K562 (cell line): ENCODE measurements around the gene LRP4. TPM values are rescaled to one million over a fixed set of nuclear protein-coding genes. Genes with fewer than 3 reads are reported as not detected.
A peak's percentile ranks its signal among the peaks of the same experiment; 100 is the strongest.

Experiments used
- ATAC-seq: fragments of 200-7000 bp; cut with Tn5 transposase; 3 replicates; pipeline ENCODE4 v1.9.1; 2020; ENCODE audit warnings: moderate library complexity
- BruUV-seq: library from RNA; stranded (reverse); fragments of 400-500 nt; replicated peaks from 2 replicates; lab custom pipeline; 2021; lab: Mats Ljungman, UMichigan
- CTCF ChIA-PET: fragments of 300-600 bp; formaldehyde crosslinking; extraction: SDS; loops from one replicate; lab custom pipeline; 2021; ENCODE audit warnings: low intra/inter-chr PET ratio; lab: Yijun Ruan, JAX
- POLR2A ChIA-PET: fragments of 300-600, 350-650 bp; sonication (Branson Sonifier 250); formaldehyde crosslinking; extraction: SDS; loops from one replicate; lab custom pipeline; 2021; ENCODE audit warnings: antibody characterized with exemption, inconsistent platforms; lab: Yijun Ruan, JAX
- DNase-seq, 4 experiments: peaks; one replicate each; pipeline versions ENCODE4 v3.0.0 to v3.0.0-alpha.2; 2011 to 2018; ENCODE audit warnings: low spot score in 3 of 4, mixed read lengths in 3 of 4; ENCODE audit errors: extremely low read depth in 1 of 4
- FAIRE-seq: peaks from 2 replicates; lab custom pipeline; 2011; peaks lifted over from hg19 to GRCh38; lab: Jason Lieb, UNC
- H2AFZ ChIP-seq: 2 replicates; pipeline ENCODE4 v1.6.0; 2011; ENCODE audit warnings: low read depth, low read length, control low read depth, inconsistent platforms
- H3K27ac ChIP-seq: fragments of 200-600 bp; 3 replicates; pipeline ENCODE4 v1.8.0; 2011; ENCODE audit warnings: low read depth, mild to moderate bottlenecking, control low read depth, inconsistent platforms, low read length, moderate library complexity, mixed read lengths; ENCODE audit errors: extremely low read depth
- H3K27me3 ChIP-seq, 2 experiments: fragments of 300-600 bp in 1 of 2; 2 replicates in 1 of 2; 3 replicates in 1 of 2; pipeline versions ENCODE4 v1.6.0 to v1.8.0; 2011; ENCODE audit warnings: inconsistent platforms in 2 of 2, low read length in 2 of 2, mild to moderate bottlenecking in 1 of 2, mixed read lengths in 1 of 2, moderate library complexity in 1 of 2; ENCODE audit not compliant: control insufficient read depth in 2 of 2, insufficient read depth in 2 of 2
- H3K36me3 ChIP-seq: fragments of 300-600 bp; 3 replicates; pipeline ENCODE4 v1.8.0; 2011; ENCODE audit warnings: mild to moderate bottlenecking, low read length, inconsistent platforms; ENCODE audit not compliant: control insufficient read depth, insufficient read depth
- H3K4me1 ChIP-seq, 2 experiments: fragments of 200-600 bp in 1 of 2; replicated peaks in 1 of 2; 2 replicates in 1 of 2; 3 replicates in 1 of 2; pipeline versions ENCODE4 v1.5.1 to v1.8.0; 2011; ENCODE audit warnings: inconsistent platforms in 2 of 2, low read length in 2 of 2, mild to moderate bottlenecking in 1 of 2, mixed read lengths in 1 of 2, moderate library complexity in 1 of 2; ENCODE audit not compliant: control insufficient read depth in 2 of 2, insufficient read depth in 2 of 2
- H3K4me2 ChIP-seq: 2 replicates; pipeline ENCODE4 v1.6.1; 2011; ENCODE audit warnings: low read length, control low read depth, inconsistent platforms, mixed read lengths; ENCODE audit not compliant: insufficient read depth
- H3K4me3 ChIP-seq: fragments of 200-600 bp; sonication (generic), shearing (Covaris generic); 2 replicates; pipeline ENCODE4 v1.5.1; 2016; ENCODE audit warnings: control low read depth, inconsistent platforms
- H3K79me2 ChIP-seq: fragments of 200-600 bp; 3 replicates; pipeline ENCODE4 v1.8.0; 2011; ENCODE audit warnings: low read length, inconsistent platforms; ENCODE audit not compliant: control insufficient read depth, insufficient read depth
- H3K9ac ChIP-seq, 2 experiments: 2 replicates each; pipeline versions ENCODE4 v1.6.0 to v1.6.1; 2011; ENCODE audit warnings: low read depth in 2 of 2, low read length in 2 of 2, control low read depth in 1 of 2, inconsistent platforms in 1 of 2, mild to moderate bottlenecking in 1 of 2, mixed read lengths in 1 of 2; ENCODE audit not compliant: insufficient read depth in 1 of 2
- H3K9me1 ChIP-seq: one replicate; pipeline ENCODE4 v1.6.0; 2011; ENCODE audit warnings: inconsistent platforms, mild to moderate bottlenecking, low read length, moderate library complexity; ENCODE audit not compliant: control insufficient read depth, insufficient read depth
- H3K9me3 ChIP-seq: replicated peaks from 2 replicates; pipeline ENCODE4 v1.5.1; 2011; ENCODE audit warnings: low read depth, low read length, inconsistent platforms; ENCODE audit not compliant: control insufficient read depth, insufficient read depth
- H4K20me1 ChIP-seq: replicated peaks from 2 replicates; pipeline ENCODE4 v1.6.1; 2011; ENCODE audit warnings: low read length, inconsistent platforms, mixed read lengths; ENCODE audit not compliant: control insufficient read depth, insufficient read depth
- CCAR2 ChIP-seq: fragments of 200-400 bp; formaldehyde crosslinking; IDR thresholded peaks from 2 replicates; pipeline ENCODE4 v1.6.1; 2017; ENCODE audit warnings: mild to moderate bottlenecking, low read depth, low read length
- E2F4 ChIP-seq: sonication (generic); formaldehyde crosslinking; IDR thresholded peaks from 2 replicates; pipeline ENCODE4 v1.8.0; 2022; ENCODE audit warnings: mild to moderate bottlenecking, low read depth, missing genetic modification reagents
- EP300 ChIP-seq: IDR thresholded peaks from 2 replicates; pipeline ENCODE4 v1.6.1; 2012; ENCODE audit warnings: low read length, improper control_type of control experiment
- HDAC2 ChIP-seq: fragments of 450-650 bp; IDR thresholded peaks from 2 replicates; pipeline ENCODE4 v1.6.1; 2016; ENCODE audit warnings: mild to moderate bottlenecking
- HDAC6 ChIP-seq: IDR thresholded peaks from 2 replicates; pipeline ENCODE4 v1.6.1; 2012; ENCODE audit warnings: low read depth, mild to moderate bottlenecking, control low read depth, inconsistent platforms, low read length, moderate library complexity
- IFI16 ChIP-seq: fragments of 250-450 bp; sonication (Bioruptor Pico); IDR thresholded peaks from 2 replicates; pipeline ENCODE4 v2.1.2; 2022; ENCODE audit warnings: mild to moderate bottlenecking, inconsistent platforms
- MAFG ChIP-seq: fragments of 450-650 bp; conservative IDR thresholded peaks from 2 replicates; pipeline ENCODE4 v1.6.1; 2016; ENCODE audit warnings: missing genetic modification characterization, missing compliant biosample characterization
- MCM3 ChIP-seq: fragments of 450-650 bp; IDR thresholded peaks from 2 replicates; pipeline ENCODE4 v1.6.1; 2016
- PHF21A ChIP-seq: fragments of 450-650 bp; IDR thresholded peaks from 2 replicates; pipeline ENCODE4 v1.6.1; 2017; ENCODE audit warnings: low read depth, borderline replicate concordance
- PYGO2 ChIP-seq: fragments of 450-650 bp; IDR thresholded peaks from 2 replicates; pipeline ENCODE4 v1.6.1; 2016; ENCODE audit warnings: mild to moderate bottlenecking, missing genetic modification characterization, moderate library complexity, missing compliant biosample characterization
- RBM34 ChIP-seq: fragments of 200-400 bp; formaldehyde crosslinking; IDR thresholded peaks from 2 replicates; pipeline ENCODE4 v1.6.1; 2018; ENCODE audit warnings: low read length, borderline replicate concordance; ENCODE audit not compliant: insufficient read depth
- SAFB2 ChIP-seq: fragments of 200-400 bp; formaldehyde crosslinking; IDR thresholded peaks from 2 replicates; pipeline ENCODE4 v1.6.1; 2018; ENCODE audit warnings: borderline replicate concordance, low read length, low read depth, moderate library complexity; ENCODE audit not compliant: severe bottlenecking
- STAT5B ChIP-seq: fragments of 250-450 bp; sonication (Bioruptor Pico); IDR thresholded peaks from 2 replicates; pipeline ENCODE4 v1.8.0; 2021; ENCODE audit warnings: mild to moderate bottlenecking, inconsistent platforms
- THRB ChIP-seq: fragments of 450-650 bp; formaldehyde crosslinking; conservative IDR thresholded peaks from 2 replicates; pipeline ENCODE4 v1.4.0; 2022; ENCODE audit warnings: mild to moderate bottlenecking, missing genetic modification characterization
- ZNF124 ChIP-seq: sonication (generic); formaldehyde crosslinking; IDR thresholded peaks from 2 replicates; pipeline ENCODE4 v1.8.1; 2022; ENCODE audit warnings: missing genetic modification reagents
- ZNF174 ChIP-seq: fragments of 250-450 bp; sonication (Bioruptor Pico); IDR thresholded peaks from 2 replicates; pipeline ENCODE4 v1.4.0; 2020; ENCODE audit warnings: mild to moderate bottlenecking
- ZNF280A ChIP-seq: fragments of 450-650 bp; IDR thresholded peaks from 2 replicates; pipeline ENCODE4 v1.6.1; 2018; ENCODE audit warnings: mild to moderate bottlenecking, low read depth; ENCODE audit not compliant: partially characterized antibody
- ZNF436 ChIP-seq: fragments of 250-450, 450-650 bp; sonication (Bioruptor Pico); formaldehyde crosslinking; IDR thresholded peaks from 2 replicates; pipeline ENCODE4 v1.7.0; 2020; ENCODE audit warnings: mild to moderate bottlenecking
- WGBS: fragments of 100-300 bp; shearing (Covaris generic); methylation state at CpG from one replicate; pipeline ENCODE4 v1.1.6; 2016; ENCODE audit warnings: low coverage, mixed read lengths; ENCODE audit not compliant: insufficient coverage; ENCODE audit errors: missing lambda C conversion rate; 5-methylcytosine and 5-hydroxymethylcytosine counted together
- in situ Hi-C: fragments of 300-500 bp; cut with MboI; formaldehyde crosslinking; loops from 4 replicates; pipeline ENCODE4 v1.15.0; 2018; ENCODE audit warnings: inconsistent platforms, mixed read lengths
- intact Hi-C: fragments of 100-400 bp; cut with micrococcal nuclease; formaldehyde crosslinking; loops from 2 replicates; pipeline ENCODE4 v1.14.2; 2022
- polyA plus RNA-seq, 8 experiments: library from polyadenylated mRNA; depleted of rRNA in 4 of 8; stranded (reverse) in 5 of 8; unstranded in 3 of 8; fragments of >200 nt; fragmentation: Nextera tagmentation in 2 of 8; fragmentation: Illumina TruSeq in 1 of 8; extraction: Ambion mirVana in 2 of 8; extraction: Trizol in 1 of 8; gene quantifications; 2 replicates each; pipeline versions ENCODE4 v1.2.1 to v1.2.3, GENCODE V29; 2011 to 2014; ENCODE audit warnings: inconsistent platforms in 1 of 8, missing spikeins in 1 of 8
- total RNA-seq, 7 experiments: library from RNA; depleted of rRNA in 6 of 7; stranded (reverse); fragments of >200 nt in 6 of 7; fragmentation: Illumina TruSeq in 2 of 7; extraction: Trizol in 2 of 7; gene quantifications; 2 replicates each; pipeline versions ENCODE4 v1.2.1 to v1.2.3, GENCODE V29; 2011 to 2021; ENCODE audit warnings: low replicate concordance in 1 of 7

LRP4 gene
- total and polyA plus RNA-seq, 9 of the 15 experiments (the other 6 are each of a cell fraction or from before 2014, with no cell fraction given) = 0.04 to 0.54 (median 0.10) TPM

DNA sequence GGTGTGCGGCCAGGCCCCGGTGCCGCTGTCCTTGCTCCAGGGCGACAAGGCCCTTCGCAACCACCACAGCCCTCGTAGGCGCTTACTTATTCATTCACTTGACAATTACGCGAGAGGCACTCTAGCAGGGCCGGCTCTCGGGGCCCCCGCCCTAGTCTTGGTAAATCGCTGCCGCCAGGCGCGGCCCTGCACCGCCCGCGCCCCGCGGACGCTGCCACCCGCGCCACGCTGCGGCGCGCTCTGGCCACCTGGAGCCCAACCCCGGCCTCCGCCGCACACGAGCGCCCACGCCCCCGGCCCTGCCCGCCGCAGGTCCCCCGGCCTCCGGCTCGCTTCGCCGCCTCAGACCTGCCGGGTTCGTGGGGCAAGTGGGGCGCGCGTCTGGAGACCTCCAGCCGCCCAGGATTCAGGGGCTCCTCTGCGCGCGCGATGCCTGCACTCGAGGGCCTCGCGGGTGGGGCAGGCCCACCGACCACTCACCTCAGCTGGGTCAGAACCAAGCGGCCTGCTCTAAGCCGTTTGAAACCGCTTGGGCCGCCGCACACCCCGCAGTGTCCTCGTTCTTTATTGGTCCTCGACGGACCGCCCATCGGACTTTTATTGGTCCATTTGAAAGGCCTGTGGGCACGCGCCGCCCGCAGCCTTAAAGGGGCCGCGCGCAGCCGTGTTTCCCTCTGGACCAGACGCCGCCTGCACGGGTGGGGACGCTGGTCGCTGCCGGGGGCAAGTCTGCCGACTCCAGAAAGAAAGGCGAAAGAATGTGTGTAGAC, 72.4 kb downstream of the LRP4 start, which contains the start of gene CKAP5:
TSS of gene CKAP5 (minus strand) at position 541 of the 770 bp plus-strand sequence. CDS start 25,049 bp downstream, outside the sequence.
- H3K4me2 ChIP-seq = peak within 1 kb of the TSS; percentile 89
- H3K9ac ChIP-seq = peak within 1 kb of the TSS; percentile 90 to 93
- peak within 1 kb of the TSS; percentile 77 for H2AFZ ChIP-seq
- BruUV-seq = no TSS peak
- no peaks in the 10 kb centered on the region for H3K27me3 ChIP-seq
- DNase-seq = peak; percentile 94 to 99 (median 94)
- H3K9me1 ChIP-seq = no peaks in the 10 kb centered on the region
- peaks cover 3% of the 10 kb centered on the region; the same call in 1 of the 2 replicates for H4K20me1 ChIP-seq
- FAIRE-seq = peak; percentile 60
- peak within 1 kb of the TSS; percentile 93 for H3K27ac ChIP-seq
- in situ Hi-C loops = no loop called here
- H3K4me1 ChIP-seq = peaks cover 6 to 18% of the 10 kb centered on the region in 2 experiments; a peak in 3 of 5 replicates
- H3K9me3 ChIP-seq = no peaks in the 10 kb centered on the region; the same call in 1 of the 2 replicates
- ChIA-PET POLR2A (interaction anchor here (0.6 to 2.1 kb wide), 10 partner anchors 9 to 302 kb away, joined by 3 to 11 read pairs (median 4); no protein-coding TSS in a partner anchor), CTCF (interaction anchor here (1.0 kb wide), 1 partner anchor 315 kb away, joined by 3 read pairs; no protein-coding TSS in a partner anchor)
- intact Hi-C loops = loop anchor here (2.0 kb wide), 1 partner anchor 19 kb away; no protein-coding TSS in a partner anchor
- peaks cover 52% of the 10 kb centered on the region for H3K79me2 ChIP-seq
- H3K4me3 ChIP-seq = peak within 1 kb of the TSS; percentile 76
- peaks cover 22% of the 10 kb centered on the region for H3K36me3 ChIP-seq
- ATAC-seq = peak; percentile 95
- WGBS = 1% methylated on average over 78 of the region's 83 CpGs
- TF ChIP-seq MCM3 (no peak), THRB (CRISPR knock-in tag) (no peak), ZNF174 (CRISPR knock-in tag) (no peak), CCAR2 (no peak), STAT5B (CRISPR knock-in tag) (no peak), PYGO2 (no peak), ZNF124 (CRISPR knock-in tag) (no peak), SAFB2 (no peak), MAFG (tag) (no peak), E2F4 (CRISPR knock-in tag) (peak; percentile 97), HDAC6 (no peak), EP300 (peak; percentile 25), RBM34 (no peak), ZNF436 (CRISPR knock-in tag) (no peak), ZNF280A (no peak), PHF21A (no peak), IFI16 (CRISPR knock-in tag) (no peak), HDAC2 (no peak)
